HEK293 (cell line): ENCODE results near the gene EVI5.

ENCODE experiments used
- ELK4 ChIP-seq: IDR thresholded peaks from 2 replicates; pipeline ENCODE4 v1.6.1; 2011; ENCODE audit warnings: mild to moderate bottlenecking, low read depth, low read length, borderline replicate concordance
- KLF10 ChIP-seq: fragments of 450-650 bp; IDR thresholded peaks from 2 replicates; pipeline ENCODE4 v1.5.1; 2018; ENCODE audit warnings: missing biosample characterization, mild to moderate bottlenecking, missing genetic modification characterization
- KLF8 ChIP-seq: fragments of 450-650 bp; formaldehyde crosslinking; IDR thresholded peaks from 2 replicates; pipeline ENCODE4 v1.5.1; 2016; ENCODE audit warnings: missing biosample characterization, missing genetic modification characterization
- MYNN ChIP-seq: fragments of 450-650 bp; formaldehyde crosslinking; IDR thresholded peaks from 2 replicates; pipeline ENCODE4 v1.5.1; 2016; ENCODE audit warnings: missing biosample characterization, missing genetic modification characterization, borderline replicate concordance
- TSHZ1 ChIP-seq: fragments of 450-650 bp; formaldehyde crosslinking; IDR thresholded peaks from 2 replicates; pipeline ENCODE4 v1.5.1; 2016; ENCODE audit warnings: missing biosample characterization, missing genetic modification characterization, borderline replicate concordance
- WT1 ChIP-seq: fragments of 450-650 bp; formaldehyde crosslinking; IDR thresholded peaks from 2 replicates; pipeline ENCODE4 v1.5.1; 2016; ENCODE audit warnings: missing biosample characterization, missing genetic modification characterization
- ZNF155 ChIP-seq: fragments of 450-650 bp; formaldehyde crosslinking; IDR thresholded peaks from 2 replicates; pipeline ENCODE4 v1.5.1; 2016; ENCODE audit warnings: missing biosample characterization, missing genetic modification characterization
- ZNF157 ChIP-seq: fragments of 450-650 bp; formaldehyde crosslinking; IDR thresholded peaks from 2 replicates; pipeline ENCODE4 v1.5.1; 2016; ENCODE audit warnings: missing biosample characterization, missing genetic modification characterization
- ZNF223 ChIP-seq: fragments of 450-650 bp; formaldehyde crosslinking; IDR thresholded peaks from 2 replicates; pipeline ENCODE4 v1.5.1; 2016; ENCODE audit warnings: missing biosample characterization, missing genetic modification characterization
- ZNF24 ChIP-seq: fragments of 450-650 bp; formaldehyde crosslinking; IDR thresholded peaks from 2 replicates; pipeline ENCODE4 v1.5.1; 2016; ENCODE audit warnings: missing biosample characterization, missing genetic modification characterization
- ZNF341 ChIP-seq: fragments of 450-650 bp; formaldehyde crosslinking; IDR thresholded peaks from 2 replicates; pipeline ENCODE4; 2016; ENCODE audit warnings: low read depth, missing biosample characterization, missing genetic modification characterization
- ZNF549 ChIP-seq: fragments of 450-650 bp; IDR thresholded peaks from 2 replicates; pipeline ENCODE4 v1.5.1; 2018; ENCODE audit warnings: missing biosample characterization, missing genetic modification characterization, mild to moderate bottlenecking, inconsistent platforms, moderate library complexity
- ZNF600 ChIP-seq: fragments of 450-650 bp; formaldehyde crosslinking; IDR thresholded peaks from 2 replicates; pipeline ENCODE4 v1.5.1; 2016; ENCODE audit warnings: missing biosample characterization, missing genetic modification characterization
- TF ChIP-seq, protein P1 (sequence below): fragments of 450-650 bp; formaldehyde crosslinking; IDR thresholded peaks from 2 replicates; pipeline ENCODE4 v1.5.1; 2016; ENCODE audit warnings: missing biosample characterization, missing genetic modification characterization, borderline replicate concordance
- TF ChIP-seq, protein P2 (sequence below): fragments of 450-650 bp; formaldehyde crosslinking; IDR thresholded peaks from 2 replicates; pipeline ENCODE4 v1.5.1; 2017; ENCODE audit warnings: missing biosample characterization, mild to moderate bottlenecking, missing genetic modification characterization, moderate library complexity
- TF ChIP-seq, protein P3 (sequence below): fragments of 450-650 bp; formaldehyde crosslinking; IDR thresholded peaks from 2 replicates; pipeline ENCODE4 v1.5.1; 2016; ENCODE audit warnings: missing biosample characterization, missing genetic modification characterization
- TF ChIP-seq, protein P4 (sequence below): fragments of 450-650 bp; formaldehyde crosslinking; IDR thresholded peaks from 2 replicates; pipeline ENCODE4 v1.5.1; 2016; ENCODE audit warnings: missing biosample characterization, missing genetic modification characterization
- TF ChIP-seq, protein P5 (sequence below): fragments of 450-650 bp; formaldehyde crosslinking; IDR thresholded peaks from 2 replicates; pipeline ENCODE4 v1.5.1; 2016; ENCODE audit warnings: missing biosample characterization, missing genetic modification characterization

EVI5 gene

GRCh38 chr1:92831762-92832536, 47.0 kb upstream of the EVI5 start, which contains the start of gene RPL5 (continued):
- TF ChIP-seq ELK4 (no peak), ZNF341 (tag by site-specific recombination) (peak; percentile 73), KLF8 (tag by site-specific recombination) (peak; percentile 98), TSHZ1 (tag by site-specific recombination) (peak; percentile 55; the same call in 1 of the 2 replicates), ZNF155 (tag by site-specific recombination) (no peak), WT1 (peak; percentile 39), ZNF157 (no peak), MYNN (peak; percentile 47; the same call in 1 of the 2 replicates), ZNF24 (tag by site-specific recombination) (peak; percentile 95), ZNF600 (tag by site-specific recombination) (peak; percentile 62; the same call in 1 of the 2 replicates), ZNF549 (tag by site-specific recombination) (no peak), KLF10 (peak; percentile 66; the same call in 1 of the 2 replicates), ZNF223 (tag by site-specific recombination) (no peak)
- TF ChIP-seq, protein P1, sequence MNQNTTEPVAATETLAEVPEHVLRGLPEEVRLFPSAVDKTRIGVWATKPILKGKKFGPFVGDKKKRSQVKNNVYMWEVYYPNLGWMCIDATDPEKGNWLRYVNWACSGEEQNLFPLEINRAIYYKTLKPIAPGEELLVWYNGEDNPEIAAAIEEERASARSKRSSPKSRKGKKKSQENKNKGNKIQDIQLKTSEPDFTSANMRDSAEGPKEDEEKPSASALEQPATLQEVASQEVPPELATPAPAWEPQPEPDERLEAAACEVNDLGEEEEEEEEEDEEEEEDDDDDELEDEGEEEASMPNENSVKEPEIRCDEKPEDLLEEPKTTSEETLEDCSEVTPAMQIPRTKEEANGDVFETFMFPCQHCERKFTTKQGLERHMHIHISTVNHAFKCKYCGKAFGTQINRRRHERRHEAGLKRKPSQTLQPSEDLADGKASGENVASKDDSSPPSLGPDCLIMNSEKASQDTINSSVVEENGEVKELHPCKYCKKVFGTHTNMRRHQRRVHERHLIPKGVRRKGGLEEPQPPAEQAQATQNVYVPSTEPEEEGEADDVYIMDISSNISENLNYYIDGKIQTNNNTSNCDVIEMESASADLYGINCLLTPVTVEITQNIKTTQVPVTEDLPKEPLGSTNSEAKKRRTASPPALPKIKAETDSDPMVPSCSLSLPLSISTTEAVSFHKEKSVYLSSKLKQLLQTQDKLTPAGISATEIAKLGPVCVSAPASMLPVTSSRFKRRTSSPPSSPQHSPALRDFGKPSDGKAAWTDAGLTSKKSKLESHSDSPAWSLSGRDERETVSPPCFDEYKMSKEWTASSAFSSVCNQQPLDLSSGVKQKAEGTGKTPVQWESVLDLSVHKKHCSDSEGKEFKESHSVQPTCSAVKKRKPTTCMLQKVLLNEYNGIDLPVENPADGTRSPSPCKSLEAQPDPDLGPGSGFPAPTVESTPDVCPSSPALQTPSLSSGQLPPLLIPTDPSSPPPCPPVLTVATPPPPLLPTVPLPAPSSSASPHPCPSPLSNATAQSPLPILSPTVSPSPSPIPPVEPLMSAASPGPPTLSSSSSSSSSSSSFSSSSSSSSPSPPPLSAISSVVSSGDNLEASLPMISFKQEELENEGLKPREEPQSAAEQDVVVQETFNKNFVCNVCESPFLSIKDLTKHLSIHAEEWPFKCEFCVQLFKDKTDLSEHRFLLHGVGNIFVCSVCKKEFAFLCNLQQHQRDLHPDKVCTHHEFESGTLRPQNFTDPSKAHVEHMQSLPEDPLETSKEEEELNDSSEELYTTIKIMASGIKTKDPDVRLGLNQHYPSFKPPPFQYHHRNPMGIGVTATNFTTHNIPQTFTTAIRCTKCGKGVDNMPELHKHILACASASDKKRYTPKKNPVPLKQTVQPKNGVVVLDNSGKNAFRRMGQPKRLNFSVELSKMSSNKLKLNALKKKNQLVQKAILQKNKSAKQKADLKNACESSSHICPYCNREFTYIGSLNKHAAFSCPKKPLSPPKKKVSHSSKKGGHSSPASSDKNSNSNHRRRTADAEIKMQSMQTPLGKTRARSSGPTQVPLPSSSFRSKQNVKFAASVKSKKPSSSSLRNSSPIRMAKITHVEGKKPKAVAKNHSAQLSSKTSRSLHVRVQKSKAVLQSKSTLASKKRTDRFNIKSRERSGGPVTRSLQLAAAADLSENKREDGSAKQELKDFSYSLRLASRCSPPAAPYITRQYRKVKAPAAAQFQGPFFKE (tag by site-specific recombination) = peak; percentile 99; the same call in 1 of the 2 replicates
- TF ChIP-seq, protein P2, sequence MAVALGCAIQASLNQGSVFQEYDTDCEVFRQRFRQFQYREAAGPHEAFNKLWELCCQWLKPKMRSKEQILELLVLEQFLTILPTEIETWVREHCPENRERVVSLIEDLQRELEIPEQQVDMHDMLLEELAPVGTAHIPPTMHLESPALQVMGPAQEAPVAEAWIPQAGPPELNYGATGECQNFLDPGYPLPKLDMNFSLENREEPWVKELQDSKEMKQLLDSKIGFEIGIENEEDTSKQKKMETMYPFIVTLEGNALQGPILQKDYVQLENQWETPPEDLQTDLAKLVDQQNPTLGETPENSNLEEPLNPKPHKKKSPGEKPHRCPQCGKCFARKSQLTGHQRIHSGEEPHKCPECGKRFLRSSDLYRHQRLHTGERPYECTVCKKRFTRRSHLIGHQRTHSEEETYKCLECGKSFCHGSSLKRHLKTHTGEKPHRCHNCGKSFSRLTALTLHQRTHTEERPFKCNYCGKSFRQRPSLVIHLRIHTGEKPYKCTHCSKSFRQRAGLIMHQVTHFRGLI = 0 out of 2 replicates have a peak, but pooled peaks have one; percentile 27
- TF ChIP-seq, protein P3, sequence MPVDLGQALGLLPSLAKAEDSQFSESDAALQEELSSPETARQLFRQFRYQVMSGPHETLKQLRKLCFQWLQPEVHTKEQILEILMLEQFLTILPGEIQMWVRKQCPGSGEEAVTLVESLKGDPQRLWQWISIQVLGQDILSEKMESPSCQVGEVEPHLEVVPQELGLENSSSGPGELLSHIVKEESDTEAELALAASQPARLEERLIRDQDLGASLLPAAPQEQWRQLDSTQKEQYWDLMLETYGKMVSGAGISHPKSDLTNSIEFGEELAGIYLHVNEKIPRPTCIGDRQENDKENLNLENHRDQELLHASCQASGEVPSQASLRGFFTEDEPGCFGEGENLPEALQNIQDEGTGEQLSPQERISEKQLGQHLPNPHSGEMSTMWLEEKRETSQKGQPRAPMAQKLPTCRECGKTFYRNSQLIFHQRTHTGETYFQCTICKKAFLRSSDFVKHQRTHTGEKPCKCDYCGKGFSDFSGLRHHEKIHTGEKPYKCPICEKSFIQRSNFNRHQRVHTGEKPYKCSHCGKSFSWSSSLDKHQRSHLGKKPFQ (tag by site-specific recombination) = peak; percentile 68; the same call in 1 of the 2 replicates
- TF ChIP-seq, protein P4, sequence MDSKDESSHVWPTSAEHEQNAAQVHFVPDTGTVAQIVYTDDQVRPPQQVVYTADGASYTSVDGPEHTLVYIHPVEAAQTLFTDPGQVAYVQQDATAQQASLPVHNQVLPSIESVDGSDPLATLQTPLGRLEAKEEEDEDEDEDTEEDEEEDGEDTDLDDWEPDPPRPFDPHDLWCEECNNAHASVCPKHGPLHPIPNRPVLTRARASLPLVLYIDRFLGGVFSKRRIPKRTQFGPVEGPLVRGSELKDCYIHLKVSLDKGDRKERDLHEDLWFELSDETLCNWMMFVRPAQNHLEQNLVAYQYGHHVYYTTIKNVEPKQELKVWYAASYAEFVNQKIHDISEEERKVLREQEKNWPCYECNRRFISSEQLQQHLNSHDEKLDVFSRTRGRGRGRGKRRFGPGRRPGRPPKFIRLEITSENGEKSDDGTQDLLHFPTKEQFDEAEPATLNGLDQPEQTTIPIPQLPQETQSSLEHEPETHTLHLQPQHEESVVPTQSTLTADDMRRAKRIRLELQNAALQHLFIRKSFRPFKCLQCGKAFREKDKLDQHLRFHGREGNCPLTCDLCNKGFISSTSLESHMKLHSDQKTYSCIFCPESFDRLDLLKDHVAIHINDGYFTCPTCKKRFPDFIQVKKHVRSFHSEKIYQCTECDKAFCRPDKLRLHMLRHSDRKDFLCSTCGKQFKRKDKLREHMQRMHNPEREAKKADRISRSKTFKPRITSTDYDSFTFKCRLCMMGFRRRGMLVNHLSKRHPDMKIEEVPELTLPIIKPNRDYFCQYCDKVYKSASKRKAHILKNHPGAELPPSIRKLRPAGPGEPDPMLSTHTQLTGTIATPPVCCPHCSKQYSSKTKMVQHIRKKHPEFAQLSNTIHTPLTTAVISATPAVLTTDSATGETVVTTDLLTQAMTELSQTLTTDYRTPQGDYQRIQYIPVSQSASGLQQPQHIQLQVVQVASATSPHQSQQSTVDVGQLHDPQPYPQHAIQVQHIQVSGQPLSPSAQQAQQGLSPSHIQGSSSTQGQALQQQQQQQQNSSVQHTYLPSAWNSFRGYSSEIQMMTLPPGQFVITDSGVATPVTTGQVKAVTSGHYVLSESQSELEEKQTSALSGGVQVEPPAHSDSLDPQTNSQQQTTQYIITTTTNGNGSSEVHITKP (tag by site-specific recombination) = peak; percentile 90
- TF ChIP-seq, protein P5, sequence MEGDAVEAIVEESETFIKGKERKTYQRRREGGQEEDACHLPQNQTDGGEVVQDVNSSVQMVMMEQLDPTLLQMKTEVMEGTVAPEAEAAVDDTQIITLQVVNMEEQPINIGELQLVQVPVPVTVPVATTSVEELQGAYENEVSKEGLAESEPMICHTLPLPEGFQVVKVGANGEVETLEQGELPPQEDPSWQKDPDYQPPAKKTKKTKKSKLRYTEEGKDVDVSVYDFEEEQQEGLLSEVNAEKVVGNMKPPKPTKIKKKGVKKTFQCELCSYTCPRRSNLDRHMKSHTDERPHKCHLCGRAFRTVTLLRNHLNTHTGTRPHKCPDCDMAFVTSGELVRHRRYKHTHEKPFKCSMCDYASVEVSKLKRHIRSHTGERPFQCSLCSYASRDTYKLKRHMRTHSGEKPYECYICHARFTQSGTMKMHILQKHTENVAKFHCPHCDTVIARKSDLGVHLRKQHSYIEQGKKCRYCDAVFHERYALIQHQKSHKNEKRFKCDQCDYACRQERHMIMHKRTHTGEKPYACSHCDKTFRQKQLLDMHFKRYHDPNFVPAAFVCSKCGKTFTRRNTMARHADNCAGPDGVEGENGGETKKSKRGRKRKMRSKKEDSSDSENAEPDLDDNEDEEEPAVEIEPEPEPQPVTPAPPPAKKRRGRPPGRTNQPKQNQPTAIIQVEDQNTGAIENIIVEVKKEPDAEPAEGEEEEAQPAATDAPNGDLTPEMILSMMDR (tag by site-specific recombination) = peak; percentile 99
